Hypothalamus (tissue), 51 donors: ENCODE results near the gene UQCC2.

Experiments used
- DNase-seq, 51 donors: peaks; one replicate each; lab custom pipeline; 2025; lab: John Stamatoyannopoulos, UW

Gene UQCC2

DNA sequence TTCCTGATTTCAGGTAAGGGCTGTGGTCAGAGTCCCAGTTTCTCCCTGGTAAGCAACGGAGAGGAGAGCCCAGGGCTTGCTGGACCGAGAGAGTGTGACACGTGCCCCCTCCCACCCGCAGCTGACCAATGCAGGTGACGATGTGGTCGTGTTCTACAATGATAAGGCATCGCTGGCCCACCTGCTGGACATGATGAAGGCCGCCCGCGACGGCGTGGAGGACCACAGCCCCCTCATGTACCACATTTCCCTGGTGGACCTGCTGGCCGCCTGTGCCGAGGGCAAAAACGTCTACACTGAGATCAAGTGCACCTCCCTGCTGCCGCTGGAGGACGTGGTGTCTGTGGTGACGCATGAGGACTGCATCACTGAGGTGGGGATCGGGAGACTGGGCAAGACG lies 31.7 kb downstream of the UQCC2 start:
- no peak for DNase-seq

DNA sequence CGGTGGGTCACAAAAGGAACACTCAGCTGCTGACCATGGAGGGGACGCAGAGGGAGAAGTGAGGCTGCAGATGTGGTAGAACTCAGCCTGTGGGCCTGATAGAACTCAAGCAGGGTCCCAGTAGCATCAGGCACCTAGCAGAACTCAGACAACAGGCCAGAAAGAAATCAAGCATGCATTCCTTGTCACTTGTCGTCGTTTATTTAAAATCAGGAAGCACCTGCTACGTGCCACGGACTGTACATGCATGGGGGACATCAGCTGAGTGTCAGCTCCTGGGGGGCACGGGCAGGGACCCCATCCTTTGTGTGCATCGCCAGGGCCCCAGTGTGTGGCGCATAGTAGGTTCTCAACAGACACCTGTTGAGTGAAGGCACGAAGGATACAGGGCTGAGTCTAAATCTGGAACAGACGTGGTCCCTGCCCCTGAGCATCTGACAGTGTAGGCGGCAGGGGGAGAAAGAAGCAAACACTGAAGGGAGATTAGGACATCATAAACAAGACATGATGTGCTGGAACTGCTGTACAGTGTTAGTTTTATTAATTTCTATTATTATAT lies 32.5 kb downstream of the UQCC2 start:
- no peak for DNase-seq

DNA sequence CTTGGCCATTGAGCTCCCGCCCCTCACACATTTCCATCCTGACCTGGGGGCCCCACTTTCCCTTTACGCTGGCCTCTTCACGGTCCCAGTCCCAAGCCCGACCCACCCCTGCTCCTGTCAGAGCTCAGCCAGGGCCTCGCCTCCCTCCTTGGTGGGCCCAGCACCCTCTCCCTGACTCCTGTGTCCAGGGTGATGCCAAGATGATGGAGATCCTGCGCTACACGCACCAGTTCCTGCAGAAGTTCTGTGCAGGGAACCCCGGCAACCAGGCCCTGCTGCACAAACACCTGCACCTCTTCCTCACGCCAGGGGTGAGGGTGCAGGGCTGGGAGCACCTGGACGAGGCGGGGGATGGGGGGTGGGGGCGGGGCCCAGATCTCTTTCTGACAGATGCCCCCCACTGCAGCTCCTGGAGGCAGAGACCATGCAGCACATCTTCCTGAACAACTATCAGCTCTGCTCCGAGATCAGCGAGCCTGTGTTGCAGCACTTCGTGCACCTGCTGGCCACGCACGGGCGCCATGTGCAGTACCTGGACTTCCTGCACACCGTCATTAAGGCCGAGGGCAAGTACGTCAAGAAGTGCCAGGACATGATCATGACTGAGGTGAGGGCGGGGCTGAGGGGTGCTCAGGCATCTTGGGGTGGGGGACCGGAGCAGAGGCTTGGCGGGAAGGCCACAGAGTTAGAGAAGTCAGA lies 33.1 kb downstream of the UQCC2 start:
- DNase-seq = no peak

DNA sequence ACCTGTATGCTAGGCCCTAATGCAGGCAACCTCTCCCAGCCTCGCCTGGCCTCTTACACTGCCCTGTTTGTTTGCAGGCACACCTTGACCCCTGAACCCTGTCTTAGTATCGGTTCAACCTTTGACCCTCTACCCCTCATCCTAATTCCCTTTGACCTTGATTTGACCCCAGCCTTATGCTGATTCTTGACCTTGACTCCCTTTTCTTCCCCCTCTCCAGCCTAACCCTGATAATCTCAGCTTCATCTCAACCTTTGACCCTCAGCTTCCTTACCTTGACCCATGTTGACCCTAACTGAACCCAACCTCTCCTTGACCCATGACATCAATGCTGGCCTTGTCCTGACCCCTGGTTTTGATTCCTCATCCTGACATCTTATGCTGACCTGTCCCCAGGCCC lies 33.8 kb downstream of the UQCC2 start:
- no peak for DNase-seq

DNA sequence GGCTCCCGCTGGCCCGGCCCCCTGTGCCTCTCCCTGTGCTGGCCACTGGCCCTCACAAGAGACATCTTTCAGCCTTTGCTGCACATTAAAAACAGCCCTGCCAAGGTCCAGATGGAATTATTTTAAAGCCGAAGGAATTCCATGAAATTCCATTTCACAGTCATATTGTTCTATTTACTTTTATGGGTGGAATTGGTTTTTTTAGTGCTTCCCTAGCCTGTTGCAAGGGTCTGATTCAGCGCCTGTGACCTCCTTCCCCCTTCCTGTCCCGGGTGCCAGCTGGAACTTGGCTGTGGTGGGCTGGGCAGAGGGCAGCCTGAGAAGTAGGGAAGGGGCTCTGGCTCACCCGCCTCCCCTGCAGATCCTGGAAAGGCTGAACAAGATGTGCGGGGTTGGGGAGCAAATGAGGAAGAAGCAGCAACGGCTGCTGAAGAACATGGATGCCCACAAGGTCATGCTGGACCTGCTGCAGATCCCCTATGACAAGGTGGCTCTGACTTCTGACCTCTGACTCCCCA lies 34.3 kb downstream of the UQCC2 start:
- DNase-seq = no peak

DNA sequence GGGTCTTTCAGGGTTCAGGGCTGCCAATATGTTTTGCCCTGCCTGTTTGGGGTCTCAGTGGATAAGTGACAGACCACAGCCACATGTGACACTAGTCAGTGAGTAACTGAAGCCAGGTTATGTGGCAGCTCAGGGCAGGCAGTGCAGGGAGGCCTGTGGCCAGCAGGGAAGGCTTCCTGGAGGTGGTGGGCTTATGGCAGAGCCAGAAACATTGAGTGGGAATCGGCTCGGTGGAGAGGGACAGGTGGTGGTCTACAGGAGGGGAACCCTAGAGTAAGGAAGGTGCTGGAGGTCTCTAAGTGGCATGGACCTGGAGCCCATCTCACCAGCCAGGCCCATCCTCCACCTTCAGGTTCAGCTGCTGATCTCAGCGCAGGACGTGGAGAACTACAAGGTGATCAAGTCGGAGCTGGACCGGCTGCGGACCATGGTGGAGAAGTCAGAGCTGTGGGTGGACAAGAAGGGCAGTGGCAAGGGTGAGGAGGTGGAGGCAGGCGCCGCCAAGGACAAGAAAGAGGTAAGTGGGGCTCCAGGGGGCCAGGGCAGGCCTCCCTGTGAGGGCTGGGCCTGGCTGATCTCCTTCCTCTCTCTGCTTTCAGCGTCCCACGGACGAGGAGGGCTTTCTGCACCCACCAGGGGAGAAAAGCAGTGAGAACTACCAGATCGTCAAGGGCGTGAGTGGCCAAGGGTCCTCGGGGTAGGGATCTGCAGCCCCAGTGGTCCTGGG lies 34.9 kb downstream of the UQCC2 start:
- DNase-seq = no peak

DNA sequence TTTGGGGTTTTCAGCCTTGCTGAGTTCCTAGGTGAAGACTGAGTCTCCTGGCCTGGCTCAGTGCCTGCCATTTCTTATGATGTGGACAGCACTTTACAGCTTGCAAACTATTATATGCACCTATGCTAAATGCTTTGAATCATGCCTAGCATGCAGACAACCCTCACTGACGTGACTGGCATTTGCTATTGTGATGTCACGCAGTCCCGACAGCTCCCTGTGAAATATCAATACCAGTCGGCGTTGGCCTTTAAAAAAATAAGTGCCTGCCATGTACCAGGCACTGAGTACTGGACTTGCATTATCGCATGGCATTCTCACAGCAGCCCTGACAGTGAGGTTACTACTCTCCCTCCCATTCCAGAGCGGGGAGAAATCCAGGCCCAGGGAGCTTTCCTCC lies 35.5 kb downstream of the UQCC2 start:
- no peak for DNase-seq

DNA sequence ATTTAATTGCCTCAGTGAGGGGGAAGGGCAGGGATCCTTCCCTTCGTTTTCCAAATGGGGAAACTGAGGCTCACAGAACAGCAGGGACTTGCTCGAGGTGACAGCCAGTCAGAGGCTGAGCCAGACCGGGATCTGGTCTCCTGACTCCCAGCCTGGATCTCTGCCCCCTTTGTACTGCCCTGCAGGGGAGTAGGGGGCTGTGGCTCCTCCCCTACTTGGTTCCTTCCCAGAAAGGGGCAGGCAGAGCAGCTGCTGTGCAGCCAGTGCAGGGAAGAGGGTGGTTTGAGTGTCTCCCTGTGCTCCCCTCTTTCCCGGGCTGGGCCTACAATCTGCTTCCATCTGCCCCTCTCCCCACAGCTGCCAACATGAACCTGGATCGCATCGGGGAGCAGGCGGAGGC lies 37.6 kb downstream of the UQCC2 start:
- DNase-seq = no peak

DNA sequence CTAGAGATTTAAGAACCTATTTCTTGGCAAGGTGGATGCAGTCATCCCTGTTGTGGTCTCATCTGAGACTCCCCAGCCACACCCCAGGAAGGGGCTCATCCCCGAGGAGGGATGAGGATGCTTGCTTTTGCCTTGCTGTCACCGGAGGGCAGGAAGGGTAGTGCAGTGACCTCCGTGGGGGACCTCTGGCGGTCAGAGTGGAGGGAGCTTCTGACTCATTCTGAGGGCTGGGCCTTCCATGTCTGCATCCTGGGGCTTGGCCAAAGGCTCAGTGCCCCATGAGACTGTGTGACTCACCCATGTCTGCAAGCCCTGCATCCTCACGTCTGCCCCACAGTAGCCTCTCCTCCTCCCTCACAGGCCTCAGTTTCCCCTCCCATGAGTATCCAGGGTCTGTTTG lies 38.7 kb downstream of the UQCC2 start:
- peak in 3 of 51 donors; percentile 18 to 38 (median 23) for DNase-seq

DNA sequence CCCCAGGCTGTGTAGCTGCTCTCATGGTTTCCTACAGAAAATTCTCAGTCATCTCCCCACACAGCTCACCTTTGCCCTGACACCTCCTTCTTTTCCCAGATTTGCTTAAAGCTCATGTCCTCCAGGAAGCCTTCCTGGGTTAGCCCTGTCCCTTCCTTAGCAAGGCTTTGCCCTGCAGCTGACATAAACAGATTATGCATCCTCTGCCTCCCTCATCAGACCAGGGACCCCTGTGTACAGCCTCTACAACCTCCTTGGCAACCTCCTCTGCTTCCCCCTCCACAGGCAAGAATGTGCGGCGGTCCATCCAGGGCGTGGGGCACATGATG lies 39.8 kb downstream of the UQCC2 start:
- no peak for DNase-seq

DNA sequence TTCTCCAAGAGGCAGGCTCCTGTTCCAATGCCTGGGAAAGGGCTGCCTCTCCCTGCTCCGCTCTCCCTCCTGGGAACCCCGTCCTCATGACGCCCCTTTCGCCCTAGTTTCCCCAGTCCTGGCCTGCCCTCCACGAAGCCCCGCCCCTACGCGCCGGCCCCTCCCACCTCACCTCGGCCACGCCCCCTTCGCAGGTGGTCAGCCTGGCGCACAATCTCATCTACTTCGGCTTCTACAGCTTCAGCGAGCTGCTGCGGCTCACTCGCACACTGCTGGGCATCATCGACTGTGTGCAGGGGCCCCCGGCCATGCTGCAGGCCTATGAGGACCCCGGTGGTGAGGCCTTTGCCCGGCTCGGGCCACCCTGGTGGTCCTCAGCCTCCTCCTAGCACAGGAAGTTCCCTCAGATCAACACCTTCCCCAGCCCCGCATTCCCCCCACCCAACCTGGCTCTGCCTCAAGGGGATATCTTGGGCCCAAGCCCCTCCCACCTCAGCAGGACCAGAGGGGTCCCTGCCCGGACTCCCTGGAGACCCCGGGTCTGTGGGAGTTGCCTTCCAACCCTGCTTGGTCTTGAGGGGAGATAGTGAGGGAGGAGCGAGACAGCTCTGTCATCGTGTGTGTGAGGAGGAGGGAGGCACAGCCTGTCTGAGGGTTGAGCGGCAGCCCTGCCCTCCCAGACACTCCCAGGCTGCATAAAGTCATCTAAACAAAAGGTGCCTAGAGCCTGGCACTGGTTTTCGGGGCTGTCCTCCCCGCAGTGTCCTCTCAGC lies 40.3 kb downstream of the UQCC2 start:
- no peak for DNase-seq

DNA sequence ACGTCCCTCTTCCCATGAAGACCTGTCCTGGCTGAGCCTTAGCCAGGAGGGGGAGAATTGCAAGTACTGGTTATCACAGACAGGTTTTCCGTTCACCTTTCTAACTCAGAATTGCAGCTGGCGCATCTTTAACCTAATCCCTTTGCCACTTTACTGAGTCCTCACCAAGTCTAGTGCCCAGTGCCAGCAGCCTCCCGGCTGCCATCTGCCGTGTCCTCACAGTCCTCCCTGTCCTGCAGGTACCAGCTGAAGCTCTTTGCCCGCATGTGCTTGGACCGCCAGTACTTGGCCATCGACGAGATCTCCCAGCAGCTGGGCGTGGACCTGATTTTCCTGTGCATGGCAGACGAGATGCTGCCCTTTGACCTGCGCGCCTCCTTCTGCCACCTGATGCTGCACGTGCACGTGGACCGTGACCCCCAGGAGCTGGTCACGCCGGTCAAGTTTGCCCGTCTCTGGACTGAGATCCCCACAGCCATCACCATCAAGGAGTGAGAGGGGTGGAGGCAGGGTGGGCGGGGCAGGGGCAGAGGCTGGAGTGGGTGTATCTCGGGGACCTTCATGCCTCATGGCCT lies 41.3 kb downstream of the UQCC2 start:
- no peak for DNase-seq

DNA sequence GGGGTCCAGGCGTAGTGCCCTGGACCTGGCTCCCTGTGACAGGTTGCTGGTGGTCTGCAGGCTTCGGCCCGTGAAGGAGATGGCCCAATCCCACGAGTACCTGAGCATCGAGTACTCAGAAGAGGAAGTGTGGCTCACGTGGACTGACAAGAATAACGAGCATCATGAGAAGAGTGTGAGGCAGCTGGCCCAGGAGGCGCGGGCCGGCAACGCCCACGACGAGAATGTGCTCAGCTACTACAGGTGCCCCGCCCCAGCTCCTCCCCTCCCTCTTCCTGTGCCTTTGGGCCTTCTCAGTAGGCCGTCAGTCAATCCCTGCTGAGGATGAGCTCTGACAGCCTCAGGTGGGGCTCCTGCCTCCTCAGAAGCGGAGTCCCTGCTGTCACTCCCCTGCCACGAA lies 42.6 kb downstream of the UQCC2 start:
- no peak for DNase-seq

DNA sequence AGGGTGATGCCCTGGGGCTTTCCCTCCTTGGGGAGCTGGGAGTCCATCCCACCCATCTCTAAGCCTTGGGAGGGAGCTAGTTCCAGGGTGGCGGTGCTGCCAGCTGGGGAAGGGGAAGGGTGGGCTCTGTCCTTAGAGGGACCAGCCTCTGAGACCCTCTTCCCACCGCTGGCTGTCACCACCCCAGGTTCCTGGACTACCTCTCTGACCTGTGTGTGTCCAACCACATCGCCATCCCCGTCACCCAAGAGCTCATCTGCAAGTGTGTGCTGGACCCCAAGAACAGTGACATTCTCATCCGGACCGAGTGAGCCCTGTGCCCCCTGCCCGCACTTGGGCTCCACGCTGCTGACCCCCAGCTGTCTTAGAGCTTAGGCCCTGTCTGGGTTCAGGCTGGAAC lies 43.2 kb downstream of the UQCC2 start:
- no peak for DNase-seq

DNA sequence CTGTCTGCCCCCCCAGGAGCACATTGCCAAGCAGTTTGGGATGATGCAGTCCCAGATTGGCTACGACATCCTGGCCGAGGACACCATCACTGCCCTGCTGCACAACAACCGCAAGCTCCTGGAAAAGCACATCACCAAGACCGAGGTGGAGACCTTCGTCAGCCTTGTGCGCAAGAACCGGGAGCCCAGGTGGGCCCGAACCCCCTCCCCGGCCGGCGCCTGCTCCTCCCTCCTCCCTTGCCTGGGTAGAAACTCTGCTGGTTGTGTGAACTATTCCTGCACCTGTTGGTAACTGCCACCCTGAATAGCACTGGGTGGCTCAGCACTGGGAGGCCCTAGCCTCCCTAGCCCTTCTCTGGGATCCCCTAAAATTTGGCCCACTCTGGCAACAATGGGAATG lies 43.7 kb downstream of the UQCC2 start:
- no peak for DNase-seq

DNA sequence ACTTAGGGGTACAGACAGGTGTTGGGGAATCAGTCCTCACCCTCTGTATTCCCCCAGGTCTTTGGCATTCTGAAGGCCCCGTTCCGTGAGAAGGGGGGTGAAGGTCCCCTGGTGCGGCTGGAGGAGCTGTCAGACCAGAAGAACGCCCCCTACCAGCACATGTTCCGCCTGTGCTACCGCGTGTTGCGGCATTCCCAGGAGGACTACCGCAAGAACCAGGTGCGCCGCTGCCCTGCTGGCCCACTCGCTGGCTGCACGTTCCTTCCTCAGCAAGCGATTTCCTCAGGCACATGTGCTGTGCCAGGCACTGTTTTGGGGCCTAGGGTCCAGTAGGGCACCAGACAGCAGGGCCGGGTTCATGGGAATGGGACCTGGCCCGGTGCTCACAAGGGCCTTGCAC lies 44.4 kb downstream of the UQCC2 start:
- DNase-seq = no peak

DNA sequence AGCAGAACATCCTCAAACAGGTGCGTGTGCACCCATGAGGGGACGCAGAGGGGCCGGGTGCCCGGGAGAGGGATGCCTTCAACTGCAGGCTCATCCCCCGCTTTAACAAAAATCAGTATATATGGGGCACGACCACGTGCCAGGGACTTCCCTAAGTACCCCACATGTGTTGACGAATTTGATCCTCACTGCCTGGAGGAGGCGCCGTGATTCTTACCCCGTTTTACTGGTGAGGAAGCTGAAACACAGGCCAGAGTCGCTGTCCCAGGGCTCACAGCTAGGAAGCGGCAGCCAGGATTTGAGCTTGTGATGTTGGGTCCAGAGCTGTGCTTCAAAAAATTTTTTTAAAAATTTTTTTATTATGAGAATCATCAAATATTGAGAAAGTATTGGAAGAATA lies 45.5 kb downstream of the UQCC2 start:
- DNase-seq = no peak

DNA sequence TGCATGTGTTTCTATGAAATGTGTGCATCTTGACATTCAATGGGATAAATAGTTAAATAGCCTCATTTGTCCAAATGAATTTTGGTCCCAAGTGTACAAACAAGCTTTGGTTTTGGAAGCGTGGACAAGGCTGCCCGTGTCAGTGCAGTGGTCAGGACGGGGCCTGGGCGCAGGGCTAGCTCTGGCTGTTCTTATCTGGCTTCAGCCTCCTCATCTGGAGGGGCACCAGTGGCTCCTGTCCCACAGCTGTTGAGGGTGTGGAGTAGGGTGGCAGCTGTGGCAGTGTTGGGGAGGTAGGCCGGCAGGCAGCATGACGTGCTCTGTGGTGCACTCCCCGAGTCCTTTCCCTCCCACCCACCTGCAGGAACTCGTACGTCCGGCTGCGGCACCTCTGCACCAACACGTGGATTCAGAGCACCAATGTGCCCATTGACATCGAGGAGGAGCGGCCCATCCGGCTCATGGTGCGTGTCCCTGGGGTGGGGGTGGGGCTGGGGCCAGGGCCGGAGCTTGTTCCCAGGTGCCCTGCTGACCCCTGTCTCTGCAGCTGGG lies 46.9 kb downstream of the UQCC2 start:
- no peak for DNase-seq

DNA sequence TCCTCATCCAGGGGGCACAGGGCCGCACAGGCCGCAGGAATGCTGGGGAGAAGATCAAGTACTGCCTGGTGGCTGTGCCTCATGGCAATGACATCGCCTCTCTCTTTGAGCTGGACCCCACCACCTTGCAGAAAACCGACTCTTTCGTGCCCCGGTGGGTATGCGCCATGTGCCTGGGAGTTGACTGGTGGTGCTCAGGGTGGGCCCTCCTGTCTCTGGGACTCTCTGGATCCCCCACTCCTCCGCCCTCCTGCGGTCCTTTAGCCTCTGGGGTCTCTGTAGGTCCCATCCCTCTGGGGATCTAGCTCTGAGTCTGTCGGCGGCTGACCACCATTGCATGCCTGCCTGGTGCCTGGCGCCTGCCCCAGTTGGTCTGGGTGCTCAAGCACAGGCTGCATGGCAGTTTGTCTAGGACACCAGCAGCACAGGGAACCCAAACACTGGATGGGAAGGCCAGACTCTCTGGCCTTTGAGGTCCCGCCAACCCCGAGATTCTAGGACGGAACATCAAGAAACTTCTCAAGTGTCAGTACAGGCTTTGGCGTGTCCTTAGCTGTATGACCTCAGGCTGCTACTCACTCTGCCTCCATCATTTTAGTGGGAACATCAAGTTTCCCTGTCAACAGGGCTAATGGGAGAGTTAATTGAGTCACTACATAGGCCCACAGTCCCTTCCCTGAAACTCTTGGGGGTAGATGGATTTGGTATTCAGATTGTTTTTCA lies 47.6 kb downstream of the UQCC2 start:
- no peak for DNase-seq

DNA sequence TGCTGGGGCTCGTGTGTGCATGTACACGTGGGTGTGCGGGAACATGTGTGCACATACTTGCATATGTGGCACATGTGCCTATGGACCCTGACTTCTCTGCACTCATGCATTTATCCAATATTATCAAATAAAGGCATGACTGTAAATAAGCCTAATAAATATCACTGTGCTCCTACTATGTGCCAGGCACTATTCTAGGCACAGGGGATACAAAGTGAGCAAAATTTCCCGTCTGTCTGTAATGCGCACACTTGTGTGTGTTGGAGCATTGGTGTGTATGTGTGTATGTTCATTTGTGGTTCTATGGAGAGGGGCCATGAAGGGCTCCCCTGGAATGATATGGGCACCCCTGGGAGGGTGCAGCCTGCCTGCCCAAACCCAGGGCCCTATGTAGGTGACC lies 48.5 kb downstream of the UQCC2 start:
- DNase-seq = no peak
